Stimulated activated naive CD8-positive, alpha-beta T cell treated with anti-CD3 and anti-CD28 coated beads, Interleukin-15, amount 100 ng/mL, for 72 hours (primary cell): Measurements from ENCODE around the gene TUB.

Experiments used
- ATAC-seq: fragments of 150-1000 bp; cut with Tn5 transposase; 2 replicates; pipeline ENCODE4 v1.10.0; 2021; ENCODE audit warnings: mild to moderate bottlenecking, moderate library complexity
- DNase-seq, 2 donors: peaks; one replicate each; pipeline ENCODE4 v3.0.0; 2021 to 2022
- H3K27ac Mint-ChIP-seq, 2 donors: one replicate each; pipeline ENCODE4 v1.8.0; 2022; ENCODE audit warnings: mild to moderate bottlenecking in 2 of 2, mixed read lengths in 2 of 2, moderate library complexity in 2 of 2
- H3K27me3 Mint-ChIP-seq: one replicate; pipeline ENCODE4 v1.8.0; 2022; ENCODE audit warnings: mixed read lengths
- H3K4me1 Mint-ChIP-seq: one replicate; pipeline ENCODE4 v1.8.0; 2022; ENCODE audit warnings: mild to moderate bottlenecking, mixed read lengths
- H3K4me3 Mint-ChIP-seq, 2 donors: one replicate each; pipeline ENCODE4 v1.8.0; 2022; ENCODE audit warnings: mild to moderate bottlenecking in 2 of 2, mixed read lengths in 2 of 2, moderate library complexity in 1 of 2
- H3K9me3 Mint-ChIP-seq, 2 donors: one replicate each; pipeline ENCODE4 v1.8.0; 2022; ENCODE audit warnings: mixed read lengths in 2 of 2

TUB gene

GRCh38 chr11:8080674-8081590 is at the start of gene TUB:
Gene TUB (plus strand): TSS chr11:8081211. CDS start chr11:8081511, 300 bp downstream.
- H3K4me1 Mint-ChIP-seq, result no peaks in the 10 kb centered on the region
- no peak within 1 kb of the TSS for H3K27ac Mint-ChIP-seq
- ATAC-seq, result peak; percentile 59
- peaks cover 76% of the 10 kb centered on the region for H3K27me3 Mint-ChIP-seq
- DNase-seq, result no peak
- H3K9me3 Mint-ChIP-seq, result no peaks in the 10 kb centered on the region
- peak within 1 kb of the TSS; percentile 64 to 74 for H3K4me3 Mint-ChIP-seq

GRCh38 chr11:8031248-8032115 is 49.5 kb upstream of the TUB start:
- ATAC-seq, result peak; percentile 16
- peaks cover 8% of the 10 kb centered on the region for H3K4me1 Mint-ChIP-seq

GRCh38 chr11:8032122-8032521 is 48.9 kb upstream of the TUB start:
- H3K9me3 Mint-ChIP-seq, result no peaks in the 10 kb centered on the region
- DNase-seq (no peak), ATAC-seq (no peak)
- peaks cover 8% of the 10 kb centered on the region for H3K4me1 Mint-ChIP-seq
- H3K4me3 Mint-ChIP-seq, result no peak overlapping the region
- no peak overlapping the region for H3K27ac Mint-ChIP-seq
- H3K27me3 Mint-ChIP-seq, result peaks cover 43% of the 10 kb centered on the region

More at GRCh38 chr11:8031248-8032115, 49.5 kb upstream of the TUB start:
- DNase-seq, result no peak
- Mint-ChIP-seq H3K27me3 (peaks cover 43% of the 10 kb centered on the region), H3K4me3 (no peak overlapping the region), H3K9me3 (no peaks in the 10 kb centered on the region), H3K27ac (no peak overlapping the region)

- no peaks in the 10 kb centered on the region for H3K9me3 Mint-ChIP-seq
- no peak for DNase-seq
- no peak overlapping the region for H3K27ac Mint-ChIP-seq
- peaks cover 8% of the 10 kb centered on the region for H3K4me1 Mint-ChIP-seq
- H3K27me3 Mint-ChIP-seq, result peaks cover 43% of the 10 kb centered on the region
- peak overlapping the region in 1 of 2 donors; percentile 13 for H3K4me3 Mint-ChIP-seq
- ATAC-seq, result no peak
These were observed 48.3 kb upstream of the TUB start for GRCh38 chr11:8032576-8033304.

- Mint-ChIP-seq H3K9me3 (no peaks in the 10 kb centered on the region), H3K27me3 (peaks cover 43% of the 10 kb centered on the region), H3K4me1 (peaks cover 8% of the 10 kb centered on the region), H3K4me3 (peak overlapping the region in 1 of 2 donors; percentile 13), H3K27ac (no peak overlapping the region)
- ATAC-seq (peak; percentile 60), DNase-seq (peak; percentile 47 to 50)
These were observed 47.5 kb upstream of the TUB start for GRCh38 chr11:8033305-8034105.

GRCh38 chr11:8034106-8034585 is 46.9 kb upstream of the TUB start:
- DNase-seq, result no peak
- H3K27ac Mint-ChIP-seq, result no peak overlapping the region
- no peak overlapping the region for H3K4me3 Mint-ChIP-seq
- H3K4me1 Mint-ChIP-seq, result peaks cover 8% of the 10 kb centered on the region
- ATAC-seq, result no peak
- peaks cover 46% of the 10 kb centered on the region for H3K27me3 Mint-ChIP-seq
- H3K9me3 Mint-ChIP-seq, result no peaks in the 10 kb centered on the region

GRCh38 chr11:8034604-8035190 is 46.3 kb upstream of the TUB start:
- peaks cover 47% of the 10 kb centered on the region for H3K27me3 Mint-ChIP-seq
- ATAC-seq (no peak), DNase-seq (no peak)
- peaks cover 8% of the 10 kb centered on the region for H3K4me1 Mint-ChIP-seq
- no peak overlapping the region for H3K27ac Mint-ChIP-seq
- no peak overlapping the region for H3K4me3 Mint-ChIP-seq
- H3K9me3 Mint-ChIP-seq, result no peaks in the 10 kb centered on the region

- Mint-ChIP-seq H3K27me3 (peaks cover 42% of the 10 kb centered on the region), H3K4me3 (no peak overlapping the region), H3K9me3 (no peaks in the 10 kb centered on the region), H3K4me1 (peaks cover 8% of the 10 kb centered on the region), H3K27ac (no peak overlapping the region)
- ATAC-seq (no peak), DNase-seq (no peak)
These were observed 45.7 kb upstream of the TUB start for GRCh38 chr11:8035200-8035855.

GRCh38 chr11:8036002-8036802 is 44.8 kb upstream of the TUB start:
- Mint-ChIP-seq H3K27me3 (peaks cover 33% of the 10 kb centered on the region), H3K4me3 (no peak overlapping the region), H3K9me3 (no peaks in the 10 kb centered on the region), H3K27ac (no peak overlapping the region), H3K4me1 (peaks cover 8% of the 10 kb centered on the region)
- DNase-seq, result no peak
- ATAC-seq, result no peak

- Mint-ChIP-seq H3K4me3 (no peak overlapping the region), H3K9me3 (no peaks in the 10 kb centered on the region), H3K4me1 (peaks cover 8% of the 10 kb centered on the region), H3K27me3 (peaks cover 29% of the 10 kb centered on the region), H3K27ac (no peak overlapping the region)
- no peak for ATAC-seq
- no peak for DNase-seq
These were observed 44.0 kb upstream of the TUB start for GRCh38 chr11:8036986-8037385.

- Mint-ChIP-seq H3K27ac (no peak overlapping the region), H3K4me1 (peaks cover 2% of the 10 kb centered on the region)
- no peak for DNase-seq
These were observed 42.6 kb upstream of the TUB start for GRCh38 chr11:8038393-8038792.

GRCh38 chr11:8038811-8039529 is 42.0 kb upstream of the TUB start:
- H3K4me1 Mint-ChIP-seq, result no peaks in the 10 kb centered on the region
- no peaks in the 10 kb centered on the region for H3K9me3 Mint-ChIP-seq
- H3K27ac Mint-ChIP-seq, result peak overlapping the region in 1 of 2 donors; percentile 38
- DNase-seq (no peak), ATAC-seq (no peak)
- peaks cover 11% of the 10 kb centered on the region for H3K27me3 Mint-ChIP-seq
- H3K4me3 Mint-ChIP-seq, result no peak overlapping the region

More at GRCh38 chr11:8038393-8038792, 42.6 kb upstream of the TUB start:
- no peak overlapping the region for H3K4me3 Mint-ChIP-seq
- peaks cover 16% of the 10 kb centered on the region for H3K27me3 Mint-ChIP-seq
- no peak for ATAC-seq
- no peaks in the 10 kb centered on the region for H3K9me3 Mint-ChIP-seq
